ENCODE results near the gene KIAA1549.

Gene KIAA1549

DNA sequence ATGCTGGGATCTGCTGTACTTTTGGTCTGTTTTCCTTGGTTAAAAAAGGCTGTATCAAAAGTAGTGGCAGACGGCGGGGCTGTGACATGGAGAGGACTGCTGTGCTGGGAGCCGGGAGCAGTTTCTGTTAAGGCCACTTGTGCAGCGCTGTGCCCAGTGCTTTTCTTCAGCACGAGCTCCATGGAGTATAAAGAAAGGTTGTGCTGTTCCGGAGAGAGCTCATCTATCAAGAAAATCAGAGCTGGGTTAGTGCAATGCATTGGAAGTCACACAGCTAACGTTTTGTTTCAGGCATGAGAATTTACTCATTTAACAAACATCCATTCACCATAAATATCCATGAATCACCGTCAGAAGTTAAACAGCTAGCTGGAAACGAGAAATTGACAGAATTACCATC, 62.0 kb downstream of the KIAA1549 start:
- TF ChIP-seq, protein P1, sequence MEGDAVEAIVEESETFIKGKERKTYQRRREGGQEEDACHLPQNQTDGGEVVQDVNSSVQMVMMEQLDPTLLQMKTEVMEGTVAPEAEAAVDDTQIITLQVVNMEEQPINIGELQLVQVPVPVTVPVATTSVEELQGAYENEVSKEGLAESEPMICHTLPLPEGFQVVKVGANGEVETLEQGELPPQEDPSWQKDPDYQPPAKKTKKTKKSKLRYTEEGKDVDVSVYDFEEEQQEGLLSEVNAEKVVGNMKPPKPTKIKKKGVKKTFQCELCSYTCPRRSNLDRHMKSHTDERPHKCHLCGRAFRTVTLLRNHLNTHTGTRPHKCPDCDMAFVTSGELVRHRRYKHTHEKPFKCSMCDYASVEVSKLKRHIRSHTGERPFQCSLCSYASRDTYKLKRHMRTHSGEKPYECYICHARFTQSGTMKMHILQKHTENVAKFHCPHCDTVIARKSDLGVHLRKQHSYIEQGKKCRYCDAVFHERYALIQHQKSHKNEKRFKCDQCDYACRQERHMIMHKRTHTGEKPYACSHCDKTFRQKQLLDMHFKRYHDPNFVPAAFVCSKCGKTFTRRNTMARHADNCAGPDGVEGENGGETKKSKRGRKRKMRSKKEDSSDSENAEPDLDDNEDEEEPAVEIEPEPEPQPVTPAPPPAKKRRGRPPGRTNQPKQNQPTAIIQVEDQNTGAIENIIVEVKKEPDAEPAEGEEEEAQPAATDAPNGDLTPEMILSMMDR (IDR thresholded peaks at IDR 0.05) = no peak

DNA sequence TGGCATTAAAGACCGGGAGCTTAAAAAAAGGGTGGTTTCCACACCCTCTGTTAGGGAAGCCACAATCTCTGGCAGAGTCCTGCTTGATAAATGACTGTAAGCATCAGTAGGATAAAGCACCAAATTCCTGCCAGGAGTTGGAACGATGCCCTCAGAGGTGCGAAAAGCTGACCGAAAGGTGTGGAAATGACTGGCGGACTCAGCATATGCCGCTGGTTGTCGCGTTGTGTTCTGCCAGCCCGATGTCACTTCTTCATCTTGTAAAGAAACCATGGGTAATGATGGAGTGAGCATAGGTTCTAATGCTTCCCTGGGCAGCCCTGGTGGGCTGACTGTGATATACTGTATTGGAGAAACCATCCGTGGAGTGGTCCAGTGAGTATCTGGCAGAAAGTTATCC, 62.4 kb downstream of the KIAA1549 start:
- H3K27me3 ChIP-seq = no peaks in the 10 kb centered on the region
- H3K4me3 ChIP-seq = no peak overlapping the region
- H3K9me3 ChIP-seq = no peaks in the 10 kb centered on the region
- TF ChIP-seq, protein P1 (IDR thresholded peaks at IDR 0.05) = no peak
- no peak for DNase-seq
- intact Hi-C loops (cut with DNase I; ENCODE audit: low total_unique reads) = no loop called here
- no peaks in the 10 kb centered on the region for H3K36me3 ChIP-seq
- H3K27ac ChIP-seq = no peak overlapping the region
- no peaks in the 10 kb centered on the region for H3K4me1 ChIP-seq

More for the DNA sequence above, 62.0 kb downstream of the KIAA1549 start:
- Histone ChIP-seq H3K4me3 (no peak overlapping the region), H3K36me3 (no peaks in the 10 kb centered on the region), H3K4me1 (no peaks in the 10 kb centered on the region), H3K27ac (no peak overlapping the region), H3K27me3 (no peaks in the 10 kb centered on the region), H3K9me3 (no peaks in the 10 kb centered on the region)
- intact Hi-C loops (cut with DNase I; ENCODE audit: low total_unique reads) = no loop called here
- no peak for DNase-seq

DNA sequence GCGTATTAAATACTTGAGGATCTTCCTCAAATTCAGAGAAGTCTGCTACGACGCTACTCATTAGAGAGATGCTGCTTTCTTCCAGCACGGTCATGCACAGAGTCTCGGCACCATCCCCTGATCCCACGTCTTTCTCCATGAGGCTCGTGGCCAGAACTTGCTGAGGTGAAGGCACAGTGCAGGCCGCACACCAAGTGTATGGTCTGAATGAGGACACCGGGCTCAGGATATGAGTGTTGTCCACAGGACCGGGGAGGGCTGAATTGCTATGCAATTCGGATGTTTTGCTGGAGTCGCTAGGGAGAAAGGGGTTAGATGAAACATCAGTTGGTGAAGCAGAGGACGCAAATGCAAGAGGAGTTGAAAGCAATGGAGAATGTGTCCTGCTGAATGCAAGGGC, 63.0 kb downstream of the KIAA1549 start:
- TF ChIP-seq, protein P1 (IDR thresholded peaks at IDR 0.05) = no peak

DNA sequence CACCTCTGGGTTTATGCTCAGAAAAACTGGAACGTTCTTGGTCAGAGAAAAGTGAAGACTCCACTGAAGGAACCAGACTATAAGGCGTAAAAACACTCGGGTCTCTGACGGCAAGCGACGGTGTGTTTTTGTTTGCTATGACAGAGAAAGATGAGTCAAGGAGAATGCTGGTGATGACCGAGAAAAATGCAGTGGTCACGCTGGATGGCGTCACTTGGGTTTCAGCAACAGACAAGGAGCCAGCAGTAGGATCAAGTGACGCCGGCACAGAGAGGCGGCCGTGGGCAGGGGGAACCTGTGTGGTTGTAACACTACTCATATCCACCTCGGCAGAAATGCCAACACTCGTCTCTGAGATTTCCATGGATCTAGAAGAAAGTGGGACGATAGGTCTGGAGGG, 63.4 kb downstream of the KIAA1549 start:
- Histone ChIP-seq H3K27ac (no peak overlapping the region), H3K9me3 (peaks cover 0 to 2% (median 0%) of the 10 kb centered on the region in 3 donors), H3K4me1 (no peaks in the 10 kb centered on the region), H3K36me3 (no peaks in the 10 kb centered on the region), H3K4me3 (no peak overlapping the region), H3K27me3 (no peaks in the 10 kb centered on the region)
- no peak for DNase-seq
- intact Hi-C loops (cut with DNase I; ENCODE audit: low total_unique reads) = no loop called here
- TF ChIP-seq, protein P1 (IDR thresholded peaks at IDR 0.05) = no peak

More for the DNA sequence above, 63.0 kb downstream of the KIAA1549 start:
- H3K27me3 ChIP-seq = no peaks in the 10 kb centered on the region
- no peaks in the 10 kb centered on the region for H3K4me1 ChIP-seq
- H3K4me3 ChIP-seq = no peak overlapping the region
- intact Hi-C loops (cut with DNase I; ENCODE audit: low total_unique reads) = no loop called here
- no peaks in the 10 kb centered on the region for H3K9me3 ChIP-seq
- DNase-seq = no peak
- no peaks in the 10 kb centered on the region for H3K36me3 ChIP-seq
- no peak overlapping the region for H3K27ac ChIP-seq

DNA sequence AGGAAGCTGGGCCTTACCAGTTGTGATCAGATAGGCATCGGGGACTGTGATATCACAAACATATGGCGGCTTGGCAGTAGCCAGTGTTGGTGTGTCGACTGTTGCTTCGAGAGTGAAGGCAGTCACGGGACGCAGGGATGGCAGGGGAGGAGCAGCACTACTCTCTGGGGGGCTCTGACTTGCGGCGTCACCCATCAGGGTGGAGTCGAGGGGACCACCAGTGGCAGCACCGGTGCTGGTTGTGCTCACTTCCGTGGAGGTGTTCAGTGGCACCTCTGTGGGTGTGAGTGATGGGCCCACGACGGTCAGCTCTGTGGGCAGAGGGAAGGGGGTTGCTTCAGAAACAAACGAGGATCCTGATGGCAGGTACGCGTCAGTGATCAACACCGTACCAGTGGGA, 64.5 kb downstream of the KIAA1549 start:
- no peak for DNase-seq
- intact Hi-C loops (cut with DNase I; ENCODE audit: low total_unique reads) = no loop called here
- no peaks in the 10 kb centered on the region for H3K27me3 ChIP-seq

More for the DNA sequence above, 64.5 kb downstream of the KIAA1549 start:
- no peak overlapping the region for H3K4me3 ChIP-seq
- H3K4me1 ChIP-seq = no peaks in the 10 kb centered on the region
- H3K36me3 ChIP-seq = no peaks in the 10 kb centered on the region
- H3K27ac ChIP-seq = no peak overlapping the region
- TF ChIP-seq, protein P1 (IDR thresholded peaks at IDR 0.05) = no peak
- peaks cover 0 to 6% (median 0%) of the 10 kb centered on the region in 3 donors for H3K9me3 ChIP-seq
